Mesenchymal stem cell (in vitro differentiated cells and primary cell): ENCODE data around the gene SHISAL2A.

Experiments
- DNase-seq: peaks from one replicate; pipeline ENCODE4 v3.0.0-alpha.2; 2013
- H2AFZ ChIP-seq: one replicate; pipeline ENCODE4 v1.6.1; 2013; ENCODE audit warnings: low read depth, mild to moderate bottlenecking, control low read depth, inconsistent platforms, low read length, moderate library complexity
- H2AK5ac ChIP-seq: 2 replicates; pipeline ENCODE4 v1.6.1; 2013; ENCODE audit warnings: low read length, moderate library complexity, mild to moderate bottlenecking, inconsistent platforms; ENCODE audit not compliant: severe bottlenecking
- H2BK120ac ChIP-seq: one replicate; pipeline ENCODE4 v1.6.1; 2013; ENCODE audit warnings: low read depth, mild to moderate bottlenecking, inconsistent platforms, low read length, moderate library complexity
- H2BK12ac ChIP-seq, 2 experiments: one replicate each; pipeline ENCODE4 v1.6.1; 2013; ENCODE audit warnings: inconsistent platforms in 2 of 2, low read length in 2 of 2, mild to moderate bottlenecking in 2 of 2, moderate library complexity in 2 of 2, control low read depth in 1 of 2
- H2BK15ac ChIP-seq: one replicate; pipeline ENCODE4 v1.6.1; 2013; ENCODE audit warnings: mild to moderate bottlenecking, low read depth, inconsistent platforms; ENCODE audit not compliant: poor library complexity, severe bottlenecking
- H2BK5ac ChIP-seq: 2 replicates; pipeline ENCODE4 v1.6.1; 2013; ENCODE audit warnings: low read depth, mild to moderate bottlenecking, low read length, control low read depth, inconsistent platforms; ENCODE audit not compliant: poor library complexity, severe bottlenecking
- H3K14ac ChIP-seq, 2 experiments: one replicate each; pipeline ENCODE4 v1.6.1; 2013; ENCODE audit warnings: inconsistent platforms in 2 of 2, low read length in 2 of 2, control low read depth in 1 of 2, mild to moderate bottlenecking in 1 of 2, moderate library complexity in 1 of 2
- H3K18ac ChIP-seq, 2 experiments: one replicate each; pipeline ENCODE4 v1.6.1; 2013; ENCODE audit warnings: inconsistent platforms in 2 of 2, low read length in 2 of 2, control low read depth in 1 of 2, low read depth in 1 of 2, mild to moderate bottlenecking in 1 of 2
- H3K23ac ChIP-seq, 2 experiments: one replicate each; pipeline ENCODE4 v1.6.1; 2013; ENCODE audit warnings: inconsistent platforms in 2 of 2, low read length in 2 of 2, mild to moderate bottlenecking in 2 of 2, moderate library complexity in 2 of 2, control low read depth in 1 of 2
- H3K27ac ChIP-seq: 2 replicates; pipeline ENCODE4 v1.5.1; 2013; ENCODE audit warnings: mild to moderate bottlenecking, moderate library complexity, low read length, control low read depth, inconsistent platforms; ENCODE audit not compliant: poor library complexity, severe bottlenecking
- H3K27me3 ChIP-seq, 2 experiments: 2 replicates each; pipeline versions ENCODE4 v1.6.1 to v1.7.0; 2013; ENCODE audit warnings: low read length in 2 of 2, mild to moderate bottlenecking in 2 of 2, moderate library complexity in 2 of 2, control low read depth in 1 of 2, inconsistent platforms in 1 of 2; ENCODE audit not compliant: control insufficient read depth in 1 of 2, insufficient read depth in 1 of 2
- H3K36me3 ChIP-seq, 2 experiments: 2 replicates each; pipeline versions ENCODE4 v1.6.1 to v1.7.0; 2013; ENCODE audit warnings: low read length in 2 of 2, control low read depth in 1 of 2, inconsistent platforms in 1 of 2, low read depth in 1 of 2, mild to moderate bottlenecking in 1 of 2; ENCODE audit not compliant: insufficient read depth in 2 of 2, control insufficient read depth in 1 of 2
- H3K4ac ChIP-seq, 2 experiments: one replicate each; pipeline ENCODE4 v1.6.1; 2013; ENCODE audit warnings: inconsistent platforms in 2 of 2, low read length in 2 of 2, mild to moderate bottlenecking in 2 of 2, moderate library complexity in 2 of 2, control low read depth in 1 of 2, low read depth in 1 of 2
- H3K4me1 ChIP-seq: 2 replicates; pipeline ENCODE4 v1.6.1; 2013; ENCODE audit warnings: low read depth, low read length, control low read depth; ENCODE audit not compliant: control insufficient read depth, insufficient read depth
- H3K4me2 ChIP-seq: 2 replicates; pipeline ENCODE4 v1.6.1; 2013; ENCODE audit warnings: low read length, mild to moderate bottlenecking, inconsistent platforms; ENCODE audit not compliant: poor library complexity, severe bottlenecking
- H3K4me3 ChIP-seq, 2 experiments: 2 replicates each; pipeline versions ENCODE4 v1.5.1 to v1.7.0; 2013; ENCODE audit warnings: low read length in 2 of 2, mild to moderate bottlenecking in 2 of 2, control low read depth in 1 of 2, low read depth in 1 of 2; ENCODE audit not compliant: insufficient read depth in 1 of 2
- H3K79me1 ChIP-seq: replicated peaks from 2 replicates; pipeline ENCODE4 v1.6.1; 2013; ENCODE audit warnings: mild to moderate bottlenecking, control low read depth, low read length, inconsistent platforms; ENCODE audit not compliant: poor library complexity, severe bottlenecking
- H3K9ac ChIP-seq: 2 replicates; pipeline ENCODE4 v1.7.0; 2013; ENCODE audit warnings: mild to moderate bottlenecking, low read length, moderate library complexity
- H3K9me3 ChIP-seq: 2 replicates; pipeline ENCODE4 v1.7.0; 2013; ENCODE audit warnings: mild to moderate bottlenecking, low read length; ENCODE audit not compliant: control insufficient read depth
- H4K8ac ChIP-seq: one replicate; pipeline ENCODE4 v1.6.1; 2013; ENCODE audit warnings: inconsistent platforms, mild to moderate bottlenecking, low read length, moderate library complexity
- H4K91ac ChIP-seq: one replicate; pipeline ENCODE4 v1.6.1; 2013; ENCODE audit warnings: mild to moderate bottlenecking, low read length, inconsistent platforms
- WGBS: methylation state at CpG from one replicate; pipeline ENCODE4 v1.1.7; 2013; ENCODE audit warnings: mixed read lengths; 5-methylcytosine and 5-hydroxymethylcytosine counted together

Gene SHISAL2A

DNA sequence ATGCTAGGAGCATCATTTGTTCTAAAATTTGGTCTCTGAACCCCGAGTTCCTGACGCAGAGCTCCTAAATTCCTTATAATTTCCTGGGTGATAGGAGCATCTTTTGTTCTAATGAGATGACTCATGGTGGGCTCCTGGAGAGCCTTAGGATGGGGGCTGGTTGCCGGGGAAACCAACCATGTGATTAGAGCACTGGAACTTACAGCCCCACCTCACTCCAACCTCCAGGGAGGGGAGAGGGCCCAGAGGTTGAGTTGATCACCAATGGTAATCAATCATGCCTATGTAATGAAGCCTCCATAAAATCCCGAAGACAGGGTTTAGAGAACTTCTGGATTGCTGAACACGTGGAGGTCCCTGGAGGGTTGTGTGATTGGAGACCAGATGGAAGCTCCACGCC lies 7.7 kb downstream of the SHISAL2A start:
- no peak overlapping the region for H3K4ac ChIP-seq
- no peak overlapping the region for H3K27ac ChIP-seq
- no peaks in the 10 kb centered on the region for H3K79me1 ChIP-seq
- peaks cover 3 to 27% of the 10 kb centered on the region in 2 experiments for H3K27me3 ChIP-seq
- no peak overlapping the region for H3K14ac ChIP-seq
- no peaks in the 10 kb centered on the region for H3K9me3 ChIP-seq
- H2BK5ac ChIP-seq, result no peak overlapping the region
- H3K9ac ChIP-seq, result no peak overlapping the region
- H3K4me2 ChIP-seq, result no peak overlapping the region
- H2BK15ac ChIP-seq, result no peak overlapping the region
- H3K36me3 ChIP-seq, result no peaks in the 10 kb centered on the region
- H2BK120ac ChIP-seq, result no peak overlapping the region
- H2BK12ac ChIP-seq, result no peak overlapping the region
- H4K91ac ChIP-seq, result no peak overlapping the region
- no peak overlapping the region for H3K23ac ChIP-seq
- H2AK5ac ChIP-seq, result no peak overlapping the region
- no peak overlapping the region for H3K18ac ChIP-seq
- H3K4me3 ChIP-seq, result no peak overlapping the region
- H3K4me1 ChIP-seq, result peaks cover 6% of the 10 kb centered on the region
- no peak overlapping the region for H4K8ac ChIP-seq
- DNase-seq, result no peak
- no peak overlapping the region for H2AFZ ChIP-seq
- 72% methylated on average over 4 of the region's 6 CpGs for WGBS

DNA sequence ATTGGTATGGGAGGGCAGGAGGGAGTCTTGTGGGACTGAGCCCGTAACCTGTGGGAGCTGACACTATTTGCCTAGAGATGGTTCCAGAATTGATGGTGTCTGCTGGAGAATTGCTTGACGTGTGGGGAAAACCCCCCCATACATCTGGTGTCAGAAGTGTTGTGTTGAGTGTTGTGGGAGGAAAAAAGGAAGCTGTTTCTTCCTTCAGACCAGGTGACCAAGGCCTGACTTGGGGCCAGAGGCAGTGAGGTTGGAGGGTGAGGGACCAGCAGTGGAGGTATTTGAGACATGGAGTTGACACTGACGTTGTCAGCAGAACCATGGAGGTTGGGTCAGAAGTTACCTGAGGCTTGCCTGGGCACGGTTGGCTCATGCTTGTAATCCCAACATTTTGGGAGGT lies 8.3 kb downstream of the SHISAL2A start:
- no peak overlapping the region for H4K91ac ChIP-seq
- H3K9ac ChIP-seq, result no peak overlapping the region
- 83% methylated on average over 4 of the region's 4 CpGs for WGBS
- no peak overlapping the region for H3K14ac ChIP-seq
- no peak overlapping the region for H3K23ac ChIP-seq
- H3K4me3 ChIP-seq, result no peak overlapping the region
- no peaks in the 10 kb centered on the region for H3K36me3 ChIP-seq
- no peak overlapping the region for H4K8ac ChIP-seq
- H2BK120ac ChIP-seq, result no peak overlapping the region
- H3K27ac ChIP-seq, result no peak overlapping the region
- H3K18ac ChIP-seq, result no peak overlapping the region
- H2AFZ ChIP-seq, result no peak overlapping the region
- H2AK5ac ChIP-seq, result no peak overlapping the region
- H3K9me3 ChIP-seq, result no peaks in the 10 kb centered on the region
- peaks cover 3 to 25% of the 10 kb centered on the region in 2 experiments for H3K27me3 ChIP-seq
- H3K4me2 ChIP-seq, result no peak overlapping the region
- H2BK15ac ChIP-seq, result no peak overlapping the region
- no peak overlapping the region for H2BK5ac ChIP-seq
- no peak overlapping the region for H3K4ac ChIP-seq
- no peak overlapping the region for H2BK12ac ChIP-seq
- peaks cover 6% of the 10 kb centered on the region for H3K4me1 ChIP-seq
- DNase-seq, result no peak
- no peaks in the 10 kb centered on the region for H3K79me1 ChIP-seq

DNA sequence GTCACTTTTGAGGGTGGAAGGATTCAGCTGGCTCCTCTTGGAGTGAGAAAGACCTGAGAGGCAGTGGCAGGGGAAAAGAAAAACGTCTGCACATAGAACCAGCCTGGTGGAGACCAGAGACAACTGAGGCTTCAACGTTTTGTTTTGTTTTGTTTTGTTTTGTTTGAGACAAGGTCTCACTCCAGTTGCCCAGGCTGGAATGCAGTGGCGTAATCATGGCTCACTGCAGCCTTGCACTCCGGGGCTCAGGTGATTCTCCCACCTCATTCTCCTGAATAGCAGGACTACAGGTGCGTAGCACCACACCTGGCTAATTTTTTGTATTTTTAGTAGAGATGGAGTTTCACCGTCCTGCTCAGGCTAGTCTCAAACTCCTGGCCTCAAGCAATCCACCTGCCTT lies 12.3 kb downstream of the SHISAL2A start:
- no peak overlapping the region for H2AFZ ChIP-seq
- H2BK12ac ChIP-seq, result no peak overlapping the region
- no peak overlapping the region for H2AK5ac ChIP-seq
- H3K23ac ChIP-seq, result no peak overlapping the region
- H4K91ac ChIP-seq, result no peak overlapping the region
- no peaks in the 10 kb centered on the region for H3K4me1 ChIP-seq
- H3K79me1 ChIP-seq, result no peaks in the 10 kb centered on the region
- no peak overlapping the region for H2BK5ac ChIP-seq
- no peak for DNase-seq
- no peak overlapping the region for H2BK15ac ChIP-seq
- H3K4ac ChIP-seq, result no peak overlapping the region
- H3K18ac ChIP-seq, result no peak overlapping the region
- 47% methylated on average over 2 of the region's 6 CpGs for WGBS
- H3K27me3 ChIP-seq, result peaks cover 0 to 4% of the 10 kb centered on the region in 2 experiments
- H3K14ac ChIP-seq, result no peak overlapping the region
- H4K8ac ChIP-seq, result no peak overlapping the region
- no peak overlapping the region for H3K4me3 ChIP-seq
- H3K27ac ChIP-seq, result no peak overlapping the region
- no peak overlapping the region for H3K4me2 ChIP-seq
- no peaks in the 10 kb centered on the region for H3K36me3 ChIP-seq
- no peak overlapping the region for H3K9ac ChIP-seq
- no peaks in the 10 kb centered on the region for H3K9me3 ChIP-seq
- no peak overlapping the region for H2BK120ac ChIP-seq

DNA sequence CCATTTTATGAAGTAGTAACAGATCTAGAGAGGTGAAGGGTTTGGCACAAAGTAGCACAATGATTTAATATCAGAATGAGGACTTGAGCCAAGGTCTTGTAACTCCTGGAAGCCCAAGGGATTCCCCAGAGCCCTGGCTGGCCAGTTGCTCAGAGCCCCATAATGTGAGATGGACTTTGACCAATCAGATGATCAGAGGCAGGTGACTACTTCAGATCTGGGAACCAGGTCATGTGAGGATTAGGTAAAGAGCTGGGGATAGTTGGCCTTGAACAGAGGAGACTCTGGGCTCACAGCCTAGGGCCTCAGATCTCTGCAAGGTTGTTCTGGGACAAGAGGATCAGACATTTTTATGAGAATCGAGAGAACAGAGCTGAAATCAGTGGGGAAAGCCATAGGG lies 18.9 kb downstream of the SHISAL2A start:
- DNase-seq, result no peak
- Histone ChIP-seq H3K4me2 (no peak overlapping the region), H3K4me1 (no peaks in the 10 kb centered on the region), H3K27ac (no peak overlapping the region), H3K4me3 (no peak overlapping the region), H3K9ac (no peak overlapping the region), H3K79me1 (no peaks in the 10 kb centered on the region), H3K27me3 (peaks cover 4 to 6% of the 10 kb centered on the region in 2 experiments), H2BK5ac (no peak overlapping the region), H2AFZ (no peak overlapping the region), H3K14ac (no peak overlapping the region), H3K36me3 (no peaks in the 10 kb centered on the region), H3K9me3 (no peaks in the 10 kb centered on the region), H3K18ac (no peak overlapping the region), H2BK12ac (no peak overlapping the region), H3K23ac (no peak overlapping the region), H4K8ac (no peak overlapping the region), H2BK15ac (no peak overlapping the region), H2AK5ac (no peak overlapping the region), H4K91ac (no peak overlapping the region), H3K4ac (no peak overlapping the region), H2BK120ac (no peak overlapping the region)
- WGBS, result no CpG with 5 or more reads among the region's 1 CpG
